H9 (cell line): Measurements from ENCODE around the gene ALKBH2. TPM values are rescaled to one million over a fixed set of nuclear protein-coding genes. Genes with fewer than 3 reads are reported as not detected.
"Not testable (repeated sequence)": the region's sequence is repeated elsewhere in the genome, so short reads cannot be mapped to it uniquely, and the experiment has no call there.

Source experiments
- DNase-seq: peaks from one replicate; pipeline ENCODE4 v3.0.0-alpha.2; 2017
- H2AFZ ChIP-seq: one replicate; pipeline ENCODE4 v1.6.1; 2013; ENCODE audit warnings: mild to moderate bottlenecking, low read length, control low read depth, moderate library complexity
- H2AK5ac ChIP-seq: 2 replicates; pipeline ENCODE4 v1.6.1; 2013; ENCODE audit warnings: low read length, control low read depth, mixed read lengths; ENCODE audit not compliant: insufficient read length
- H2BK120ac ChIP-seq: one replicate; pipeline ENCODE4 v1.6.1; 2013; ENCODE audit warnings: low read depth, mild to moderate bottlenecking, low read length, control low read depth, inconsistent platforms; ENCODE audit not compliant: poor library complexity, severe bottlenecking
- H2BK12ac ChIP-seq: 2 replicates; pipeline ENCODE4 v1.6.1; 2013; ENCODE audit warnings: low read length, control low read depth, mixed read lengths, low read depth; ENCODE audit not compliant: insufficient read length
- H2BK15ac ChIP-seq: 2 replicates; pipeline ENCODE4 v1.6.1; 2013; ENCODE audit warnings: low read depth, low read length, control low read depth
- H2BK20ac ChIP-seq: one replicate; pipeline ENCODE4 v1.6.1; 2013; ENCODE audit warnings: low read depth, mild to moderate bottlenecking, low read length, control low read depth, inconsistent platforms; ENCODE audit not compliant: poor library complexity, severe bottlenecking
- H2BK5ac ChIP-seq: 2 replicates; pipeline ENCODE4 v1.6.1; 2013; ENCODE audit warnings: low read length, control low read depth, mixed read lengths; ENCODE audit not compliant: insufficient read length
- H3K14ac ChIP-seq: 2 replicates; pipeline ENCODE4 v1.6.1; 2013; ENCODE audit warnings: low read length, control low read depth; ENCODE audit not compliant: insufficient read depth
- H3K18ac ChIP-seq: 2 replicates; pipeline ENCODE4 v1.6.1; 2013; ENCODE audit warnings: low read depth, mild to moderate bottlenecking, mixed read lengths, low read length, control low read depth; ENCODE audit not compliant: insufficient read length
- H3K23ac ChIP-seq: 2 replicates; pipeline ENCODE4 v1.6.1; 2013; ENCODE audit warnings: low read length, control low read depth, mixed read lengths, low read depth; ENCODE audit not compliant: insufficient read length
- H3K23me2 ChIP-seq: 2 replicates; pipeline ENCODE4 v1.6.1; 2013; ENCODE audit warnings: low read depth, mild to moderate bottlenecking, mixed read lengths, low read length, control low read depth; ENCODE audit not compliant: insufficient read length, poor library complexity, severe bottlenecking
- H3K27ac ChIP-seq: 2 replicates; pipeline ENCODE4 v1.5.1; 2013; ENCODE audit warnings: low read length, control low read depth, mixed read lengths, low read depth; ENCODE audit not compliant: insufficient read length
- H3K27me3 ChIP-seq: 2 replicates; pipeline ENCODE4 v1.6.1; 2013; ENCODE audit warnings: low read length, control low read depth, inconsistent platforms; ENCODE audit not compliant: insufficient read depth
- H3K4ac ChIP-seq: 2 replicates; pipeline ENCODE4 v1.6.1; 2013; ENCODE audit warnings: low read depth, mild to moderate bottlenecking, control low read depth, inconsistent platforms, low read length, moderate library complexity
- H3K4me1 ChIP-seq: 2 replicates; pipeline ENCODE4 v1.6.1; 2013; ENCODE audit warnings: low read length, control low read depth, inconsistent platforms; ENCODE audit not compliant: insufficient read depth
- H3K4me2 ChIP-seq: 2 replicates; pipeline ENCODE4 v1.6.1; 2013; ENCODE audit warnings: low read length, control low read depth, mixed read lengths; ENCODE audit not compliant: insufficient read length, insufficient read depth
- H3K56ac ChIP-seq: 2 replicates; pipeline ENCODE4 v1.6.1; 2013; ENCODE audit warnings: low read depth, mild to moderate bottlenecking, mixed read lengths, low read length, control low read depth; ENCODE audit not compliant: insufficient read length
- H3K79me1 ChIP-seq: 2 replicates; pipeline ENCODE4 v1.6.1; 2013; ENCODE audit warnings: low read depth, mild to moderate bottlenecking, moderate library complexity, low read length, control low read depth, inconsistent platforms; ENCODE audit not compliant: insufficient read depth, poor library complexity, severe bottlenecking
- H3K79me2 ChIP-seq: 2 replicates; pipeline ENCODE4 v1.6.1; 2013; ENCODE audit warnings: low read length, control low read depth, inconsistent platforms; ENCODE audit not compliant: insufficient read depth
- H3K9ac ChIP-seq: 2 replicates; pipeline ENCODE4 v1.6.1; 2013; ENCODE audit warnings: low read length, control low read depth, mixed read lengths; ENCODE audit not compliant: insufficient read length; ENCODE audit errors: extremely low read depth
- H3K9me3 ChIP-seq: one replicate; pipeline ENCODE4 v1.6.1; 2013; ENCODE audit warnings: low read depth, low read length, inconsistent platforms; ENCODE audit not compliant: control insufficient read depth
- H3T11ph ChIP-seq: one replicate; pipeline ENCODE4 v1.6.1; 2013; ENCODE audit warnings: mild to moderate bottlenecking, low read length, control low read depth, inconsistent platforms
- H4K20me1 ChIP-seq: one replicate; pipeline ENCODE4 v1.6.1; 2013; ENCODE audit not compliant: control insufficient read depth, insufficient read length, insufficient read depth
- H4K5ac ChIP-seq: 2 replicates; pipeline ENCODE4 v1.6.1; 2013; ENCODE audit warnings: low read depth, mild to moderate bottlenecking, mixed read lengths, low read length, control low read depth; ENCODE audit not compliant: insufficient read length
- H4K8ac ChIP-seq: replicated peaks from 2 replicates; pipeline ENCODE4 v1.6.1; 2013; ENCODE audit warnings: low read length, control low read depth, mixed read lengths, low read depth; ENCODE audit not compliant: insufficient read length
- H4K91ac ChIP-seq: 2 replicates; pipeline ENCODE4 v1.6.1; 2013; ENCODE audit warnings: low read depth, mild to moderate bottlenecking, moderate library complexity, mixed read lengths, low read length, control low read depth; ENCODE audit not compliant: insufficient read length
- H3K27ac Mint-ChIP-seq, 3 experiments: 2 replicates in 2 of 3; 3 replicates in 1 of 3; pipeline ENCODE4 v1.8.0; 2020 to 2021; ENCODE audit warnings: mixed read lengths in 3 of 3, mild to moderate bottlenecking in 1 of 3, moderate library complexity in 1 of 3
- H3K27me3 Mint-ChIP-seq: 2 replicates; pipeline ENCODE4 v1.8.0; 2021; ENCODE audit warnings: low read depth, mild to moderate bottlenecking, moderate library complexity, mixed read lengths
- H3K36me3 Mint-ChIP-seq, 3 experiments: 2 replicates in 2 of 3; 3 replicates in 1 of 3; pipeline ENCODE4 v1.8.0; 2020 to 2021; ENCODE audit warnings: low read depth in 3 of 3, mixed read lengths in 3 of 3; ENCODE audit not compliant: insufficient read depth in 1 of 3
- H3K4me1 Mint-ChIP-seq, 2 experiments: 2 replicates each; pipeline ENCODE4 v1.8.0; 2020; ENCODE audit warnings: mixed read lengths in 2 of 2
- H3K4me3 Mint-ChIP-seq, 2 experiments: 2 replicates in 1 of 2; 3 replicates in 1 of 2; pipeline ENCODE4 v1.8.0; 2020 to 2021; ENCODE audit warnings: mild to moderate bottlenecking in 2 of 2, mixed read lengths in 2 of 2, moderate library complexity in 1 of 2
- H3K9me3 Mint-ChIP-seq, 2 experiments: 2 replicates in 1 of 2; 3 replicates in 1 of 2; pipeline ENCODE4 v1.8.0; 2020; ENCODE audit warnings: mild to moderate bottlenecking in 2 of 2, mixed read lengths in 2 of 2, moderate library complexity in 1 of 2
- CTCF ChIP-seq: fragments of 200-600 bp; sonication (generic); conservative IDR thresholded peaks from 3 replicates; pipeline ENCODE4 v1.8.0; 2021; ENCODE audit warnings: antibody characterized with exemption, mild to moderate bottlenecking
- WGBS: extraction: QIAGEN DNeasy Blood & Tissue Kit; methylation state at CpG from one replicate; pipeline ENCODE4 v1.1.7; 2013; ENCODE audit warnings: missing lambda C conversion rate, low lambda C conversion rate, mixed read lengths; ENCODE audit not compliant: insufficient read length; ENCODE audit errors: extremely low coverage; 5-methylcytosine and 5-hydroxymethylcytosine counted together
- total RNA-seq: library from RNA; stranded (reverse); gene quantifications from 2 replicates; pipeline ENCODE4 v1.2.1, GENCODE V29; 2021

Gene ALKBH2
- total RNA-seq, 1 experiment from 2014 or later, result 24.4 TPM

- DNase-seq, result no peak
- peaks cover 12 to 15% of the 10 kb centered on the region in 2 experiments for H3K4me1 Mint-ChIP-seq
These were observed 38.8 kb downstream of the ALKBH2 start for GRCh38 chr12:109054520-109054919.

GRCh38 chr12:109054124-109054513 lies 39.2 kb downstream of the ALKBH2 start:
- H3K27ac Mint-ChIP-seq, H2BK5ac ChIP-seq, H4K8ac ChIP-seq, H3T11ph ChIP-seq, H3K23me2 ChIP-seq, H3K27me3 Mint-ChIP-seq, H4K91ac ChIP-seq, DNase-seq, H3K27me3 ChIP-seq, H3K79me2 ChIP-seq, H2BK20ac ChIP-seq, H3K4me1 ChIP-seq, H4K5ac ChIP-seq, H3K18ac ChIP-seq, H3K9ac ChIP-seq, H3K79me1 ChIP-seq, H2BK15ac ChIP-seq, H3K4ac ChIP-seq, H2BK12ac ChIP-seq, H3K23ac ChIP-seq, H3K56ac ChIP-seq, H3K4me2 ChIP-seq, H3K9me3 Mint-ChIP-seq, H3K36me3 Mint-ChIP-seq, H2AFZ ChIP-seq, H2AK5ac ChIP-seq, H4K20me1 ChIP-seq, H3K9me3 ChIP-seq, H3K27ac ChIP-seq, H2BK120ac ChIP-seq, H3K14ac ChIP-seq: not testable (repeated sequence)
- Mint-ChIP-seq H3K4me3 (peak overlapping the region; percentile 86 to 96; a peak in 4 of 5 replicates), H3K4me1 (peaks cover 12 to 15% of the 10 kb centered on the region in 2 experiments)
- no CpG with 5 or more reads among the region's 4 CpGs for WGBS

More at GRCh38 chr12:109054520-109054919, 38.8 kb downstream of the ALKBH2 start:
- no peak overlapping the region for H3K18ac ChIP-seq
- H2BK120ac ChIP-seq, result no peak overlapping the region
- no peak for TF ChIP-seq CTCF
- H3K4me2 ChIP-seq, result no peak overlapping the region
- H3K79me2 ChIP-seq, result no peaks in the 10 kb centered on the region
- H3K4me1 ChIP-seq, result no peaks in the 10 kb centered on the region; the same call in 1 of the 2 replicates
- Mint-ChIP-seq H3K27me3 (no peaks in the 10 kb centered on the region; the same call in 1 of the 2 replicates), H3K36me3 (0 out of 7 replicates have a peak, but pooled peaks cover 0 to 4% (median 0%) of the 10 kb centered on the region in 3 experiments), H3K9me3 (no peaks in the 10 kb centered on the region; a peak in 1 of 5 replicates), H3K27ac (no peak overlapping the region), H3K4me3 (no peak overlapping the region)
- no peaks in the 10 kb centered on the region for H4K20me1 ChIP-seq
- H3K14ac ChIP-seq, result no peak overlapping the region
- H2BK20ac ChIP-seq, result no peak overlapping the region
- no peak overlapping the region for H4K8ac ChIP-seq
- H2AFZ ChIP-seq, result no peak overlapping the region
- H3K4ac ChIP-seq, result no peak overlapping the region
- H3K23me2 ChIP-seq, result peaks cover 7% of the 10 kb centered on the region
- H4K91ac ChIP-seq, result no peak overlapping the region
- no peaks in the 10 kb centered on the region for H3K27me3 ChIP-seq
- no peak overlapping the region for H2BK15ac ChIP-seq
- H3T11ph ChIP-seq, result no peak overlapping the region
- H3K9ac ChIP-seq, result no peak overlapping the region
- H3K9me3 ChIP-seq, result no peaks in the 10 kb centered on the region
- H4K5ac ChIP-seq, result no peak overlapping the region
- no peak overlapping the region for H3K23ac ChIP-seq
- no peak overlapping the region for H3K27ac ChIP-seq
- no peak overlapping the region for H2AK5ac ChIP-seq
- H2BK5ac ChIP-seq, result no peak overlapping the region
- H2BK12ac ChIP-seq, result no peak overlapping the region
- no peaks in the 10 kb centered on the region for H3K79me1 ChIP-seq
- no peak overlapping the region for H3K56ac ChIP-seq
